Fibroblast of mammary gland (primary cell): Measurements from ENCODE around the gene AFTPH.

ENCODE experiments used
- DNase-seq: peaks from one replicate; pipeline ENCODE4 v3.0.0-alpha.2; 2010; ENCODE audit warnings: low read depth
- H3K4me3 ChIP-seq: 2 replicates; pipeline ENCODE4 v1.5.1; 2011; ENCODE audit warnings: low read depth, mild to moderate bottlenecking, low read length, moderate library complexity; ENCODE audit not compliant: control insufficient read depth
- TF ChIP-seq, protein P1 (sequence below): conservative IDR thresholded peaks from 2 replicates; pipeline ENCODE4 v1.5.1; 2011; ENCODE audit warnings: low read depth, low read length, inconsistent platforms; ENCODE audit not compliant: control insufficient read depth, insufficient read depth

The AFTPH gene

DNA sequence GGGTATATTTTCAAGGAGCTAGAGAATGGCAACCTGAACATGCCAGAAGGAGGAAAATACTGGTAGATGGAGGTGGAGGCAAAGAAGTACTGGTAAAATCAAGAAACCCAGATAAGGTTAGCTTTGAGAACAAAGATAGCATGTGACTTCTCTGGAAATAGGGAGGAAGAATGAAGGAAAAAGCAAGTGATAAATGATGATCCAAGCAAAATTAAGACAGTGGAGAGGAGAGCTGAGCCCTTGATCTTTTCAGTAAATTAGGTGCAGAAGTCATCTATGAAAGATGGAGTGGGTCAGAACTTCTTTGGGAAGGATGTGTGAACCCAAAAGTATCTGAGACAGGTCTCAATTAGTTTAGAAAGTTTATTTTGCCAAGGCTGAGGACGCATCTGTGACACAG is 25.7 kb upstream of the AFTPH start:
- TF ChIP-seq, protein P1, sequence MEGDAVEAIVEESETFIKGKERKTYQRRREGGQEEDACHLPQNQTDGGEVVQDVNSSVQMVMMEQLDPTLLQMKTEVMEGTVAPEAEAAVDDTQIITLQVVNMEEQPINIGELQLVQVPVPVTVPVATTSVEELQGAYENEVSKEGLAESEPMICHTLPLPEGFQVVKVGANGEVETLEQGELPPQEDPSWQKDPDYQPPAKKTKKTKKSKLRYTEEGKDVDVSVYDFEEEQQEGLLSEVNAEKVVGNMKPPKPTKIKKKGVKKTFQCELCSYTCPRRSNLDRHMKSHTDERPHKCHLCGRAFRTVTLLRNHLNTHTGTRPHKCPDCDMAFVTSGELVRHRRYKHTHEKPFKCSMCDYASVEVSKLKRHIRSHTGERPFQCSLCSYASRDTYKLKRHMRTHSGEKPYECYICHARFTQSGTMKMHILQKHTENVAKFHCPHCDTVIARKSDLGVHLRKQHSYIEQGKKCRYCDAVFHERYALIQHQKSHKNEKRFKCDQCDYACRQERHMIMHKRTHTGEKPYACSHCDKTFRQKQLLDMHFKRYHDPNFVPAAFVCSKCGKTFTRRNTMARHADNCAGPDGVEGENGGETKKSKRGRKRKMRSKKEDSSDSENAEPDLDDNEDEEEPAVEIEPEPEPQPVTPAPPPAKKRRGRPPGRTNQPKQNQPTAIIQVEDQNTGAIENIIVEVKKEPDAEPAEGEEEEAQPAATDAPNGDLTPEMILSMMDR: no peak
- no peak for DNase-seq
- H3K4me3 ChIP-seq: no peak overlapping the region

DNA sequence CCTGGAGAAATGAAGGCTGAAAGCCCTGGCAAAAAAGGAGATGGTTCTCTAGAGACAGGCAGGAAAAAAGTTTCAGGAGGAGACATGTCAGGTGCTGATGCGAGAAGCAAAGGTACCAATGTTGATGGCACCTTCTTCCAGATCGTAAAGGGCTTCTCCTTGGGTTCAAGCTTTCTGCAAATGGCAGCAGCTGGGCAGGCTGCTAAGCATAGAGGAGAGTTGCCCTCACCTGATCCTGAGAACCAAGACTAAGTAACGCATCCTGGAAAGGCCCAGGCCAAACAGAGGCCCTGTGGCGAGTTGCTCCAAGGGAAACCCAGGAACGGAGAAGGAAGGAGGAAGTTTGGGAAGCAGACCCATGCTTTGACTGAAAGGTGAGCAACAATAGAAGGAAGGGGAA is 23.6 kb upstream of the AFTPH start:
- no peak for DNase-seq
- TF ChIP-seq, protein P1: no peak

DNA sequence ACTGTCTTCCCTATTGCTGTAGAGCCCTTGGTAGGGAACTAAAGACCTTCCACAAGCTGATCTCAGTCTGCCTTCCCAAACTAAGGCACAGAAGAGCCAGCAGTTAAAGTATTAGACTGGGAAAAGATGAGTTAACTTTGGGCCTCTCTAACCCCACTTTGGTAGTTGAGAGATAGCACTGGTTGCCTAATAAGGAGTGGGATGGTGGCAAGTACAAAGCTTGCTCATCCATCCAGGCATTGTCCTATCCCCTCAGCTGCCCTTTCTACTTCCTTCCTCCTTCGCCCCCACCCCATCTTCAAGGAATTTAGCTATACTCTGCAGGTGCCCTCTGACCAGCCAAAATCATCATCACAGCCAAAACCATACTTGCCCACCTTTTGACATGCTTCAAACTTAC is 22.2 kb upstream of the AFTPH start:
- no peak for DNase-seq
- TF ChIP-seq, protein P1: no peak
- H3K4me3 ChIP-seq: no peak overlapping the region

More for the DNA sequence above, 23.6 kb upstream of the AFTPH start:
- H3K4me3 ChIP-seq: no peak overlapping the region

DNA sequence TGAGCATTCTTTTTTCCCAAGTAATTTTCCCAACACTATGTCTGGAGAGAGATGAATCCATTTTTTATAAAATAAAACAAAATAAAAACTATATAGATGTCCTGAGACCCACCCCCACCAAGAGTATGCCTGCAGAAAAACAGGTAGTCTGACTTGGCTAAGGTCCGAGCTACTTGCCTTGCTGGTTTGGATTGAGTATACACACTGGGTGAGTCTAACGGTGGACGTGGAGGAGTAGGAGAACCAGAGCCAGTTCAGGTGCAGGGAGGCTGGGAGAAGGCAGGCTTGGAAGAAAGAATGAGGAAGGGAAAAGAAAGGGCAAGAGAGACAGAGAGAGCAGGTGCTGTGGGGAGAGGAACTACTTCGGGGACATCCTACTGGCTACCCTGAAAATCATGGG is 21.3 kb upstream of the AFTPH start:
- DNase-seq: no peak
- H3K4me3 ChIP-seq: no peak overlapping the region
- TF ChIP-seq, protein P1: no peak

DNA sequence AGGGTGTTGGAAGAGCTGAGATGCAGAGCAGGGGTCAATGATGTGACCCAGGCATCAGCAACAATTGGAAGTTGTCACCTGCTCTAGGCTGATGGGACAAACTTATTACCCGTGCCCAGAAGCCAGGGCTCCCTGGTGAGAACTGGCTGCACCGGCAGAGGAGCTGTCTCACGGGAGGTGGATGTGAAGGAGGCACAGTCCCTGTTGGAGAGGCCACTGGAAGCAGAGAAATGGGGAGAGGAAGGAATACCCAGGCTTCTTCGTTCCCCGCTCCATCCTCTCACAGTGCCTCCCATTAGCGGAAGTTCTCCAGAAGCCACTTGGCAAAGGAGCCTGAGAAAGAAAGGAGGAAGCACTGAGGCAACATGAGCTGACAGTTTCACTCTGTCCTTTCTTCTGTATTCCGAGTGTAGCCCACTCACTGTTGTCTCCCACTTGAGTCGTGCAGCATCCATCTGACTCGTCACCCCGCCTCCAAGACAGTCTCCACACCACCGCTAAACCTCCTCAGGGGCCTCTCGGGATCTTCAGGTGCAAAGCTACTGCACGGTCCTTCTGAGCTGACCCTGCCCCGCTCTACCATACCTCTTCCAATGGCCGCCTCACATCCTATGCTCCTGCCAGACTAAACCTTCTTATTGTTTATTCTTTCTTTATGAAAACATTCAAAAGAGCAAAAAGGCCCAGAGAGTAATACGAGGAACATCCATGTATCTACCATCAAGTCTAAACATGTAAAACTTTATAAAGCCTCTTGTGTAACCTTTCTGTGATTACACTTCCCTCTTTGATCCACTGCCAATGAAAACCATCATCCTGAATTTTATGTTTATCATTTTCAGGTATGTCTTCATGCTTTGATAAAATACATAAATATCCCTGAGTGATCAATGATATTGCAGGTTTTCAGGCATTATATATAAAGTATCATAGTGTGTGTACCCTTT is 19.1 kb upstream of the AFTPH start:
- H3K4me3 ChIP-seq: no peak overlapping the region
- TF ChIP-seq, protein P1: no peak
- DNase-seq: no peak

DNA sequence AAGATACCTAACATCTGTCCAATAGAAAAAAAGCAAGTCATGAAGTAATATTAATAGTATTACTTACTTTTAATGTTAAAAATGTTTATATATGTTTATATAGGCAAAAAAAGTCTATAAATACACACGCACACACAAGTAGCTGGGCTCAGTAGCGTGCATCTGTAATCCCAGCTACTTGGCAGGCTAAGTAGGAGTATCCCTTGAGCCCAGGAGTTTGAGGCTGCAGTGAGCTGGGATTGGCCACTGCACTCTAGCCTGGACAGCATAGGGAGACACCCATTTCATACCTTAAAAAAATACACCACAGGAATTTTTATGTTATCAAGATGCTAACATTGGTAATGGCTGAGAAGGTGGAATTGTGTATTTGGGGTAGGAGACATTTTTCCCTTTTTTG is 17.4 kb upstream of the AFTPH start:
- DNase-seq: no peak
- no peak overlapping the region for H3K4me3 ChIP-seq
- TF ChIP-seq, protein P1: no peak
